Fibroblast of skin of left biceps (primary cell): ENCODE data around the gene EBPL.
"Not testable (repeated sequence)": the region's sequence is repeated elsewhere in the genome, so short reads cannot be mapped to it uniquely, and the experiment has no call there.

ENCODE experiments used
- DNase-seq, 2 experiments: peaks; one replicate each; pipeline ENCODE4 v3.0.0-alpha.2; 2013; ENCODE audit warnings: low read depth in 2 of 2

The EBPL gene

GRCh38 chr13:49635599-49636433, 55.5 kb downstream of the EBPL start:
- no peak for DNase-seq

DNA sequence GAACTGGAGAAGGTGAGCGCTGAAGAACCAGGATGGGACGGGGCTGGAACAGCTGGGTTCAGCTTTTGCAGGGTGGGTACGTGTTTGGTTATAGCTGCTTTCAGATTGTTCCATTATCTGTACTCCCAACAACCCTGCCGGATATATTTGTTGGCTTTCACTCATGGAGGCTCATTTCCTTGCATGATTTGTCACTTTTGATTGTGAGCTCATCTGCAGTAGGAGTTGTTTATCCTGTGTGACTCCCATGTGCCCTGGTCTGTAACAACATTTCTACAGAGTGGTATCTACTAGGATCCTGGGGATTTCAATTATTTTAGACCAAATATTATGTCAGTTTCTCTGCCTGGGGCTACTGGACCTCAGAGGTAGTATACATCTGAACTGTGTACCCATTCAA, 57.6 kb downstream of the EBPL start:
- DNase-seq, result no peak

DNA sequence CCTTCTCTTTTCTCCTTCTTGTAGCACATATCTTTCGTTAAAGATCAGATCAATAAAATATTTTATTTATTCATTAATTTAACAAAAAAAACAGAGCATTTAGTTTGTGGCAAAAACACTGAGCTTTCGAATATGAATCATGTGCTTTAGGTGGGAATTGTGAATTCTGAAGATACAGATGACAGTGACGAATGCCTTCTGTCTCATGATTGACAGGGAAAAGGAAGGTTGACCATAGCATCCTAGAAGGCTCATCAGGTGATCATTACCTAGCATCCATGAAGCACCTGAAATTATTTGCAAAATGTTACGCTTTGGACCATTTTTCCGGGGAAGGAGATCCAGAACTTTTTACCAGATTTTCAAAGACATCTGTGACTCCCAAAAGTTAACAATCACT, 59.1 kb downstream of the EBPL start:
- no peak for DNase-seq

DNA sequence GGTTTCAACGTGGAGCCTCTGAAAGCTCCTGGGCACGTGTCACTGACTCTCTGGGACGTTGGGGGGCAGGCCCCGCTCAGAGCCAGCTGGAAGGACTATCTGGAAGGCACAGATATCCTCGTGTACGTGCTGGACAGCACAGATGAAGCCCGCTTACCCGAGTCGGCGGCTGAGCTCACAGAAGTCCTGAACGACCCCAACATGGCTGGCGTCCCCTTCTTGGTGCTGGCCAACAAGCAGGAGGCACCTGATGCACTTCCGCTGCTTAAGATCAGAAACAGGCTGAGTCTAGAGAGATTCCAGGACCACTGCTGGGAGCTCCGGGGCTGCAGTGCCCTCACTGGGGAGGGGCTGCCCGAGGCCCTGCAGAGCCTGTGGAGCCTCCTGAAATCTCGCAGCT, 60.7 kb downstream of the EBPL start:
- DNase-seq, result no peak

DNA sequence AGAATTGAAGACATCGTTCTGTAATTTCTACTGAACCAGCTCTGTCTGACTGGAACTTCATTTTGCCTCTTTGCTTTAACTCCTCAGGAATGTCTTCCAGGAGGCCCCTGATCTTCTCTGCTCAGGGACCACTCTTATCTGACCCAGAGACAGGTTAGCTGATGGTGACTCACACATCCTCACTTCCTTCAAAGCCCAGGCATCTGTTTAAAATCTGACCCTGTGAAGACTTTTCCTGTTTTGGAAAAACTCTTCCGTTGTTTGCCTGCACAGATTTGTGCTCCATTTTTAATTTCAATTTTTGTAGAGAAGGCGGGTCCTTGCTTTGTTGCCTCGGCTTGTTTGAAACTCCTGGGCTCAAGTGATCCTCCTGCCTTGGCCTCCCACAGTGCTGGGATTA, 61.3 kb downstream of the EBPL start:
- no peak for DNase-seq

- DNase-seq, result no peak
Observed at GRCh38 chr13:49629196-49629938, 61.9 kb downstream of the EBPL start.

GRCh38 chr13:49627831-49628652, 63.2 kb downstream of the EBPL start, which contains the start of gene ARL11:
Gene ARL11, plus strand, starts transcription at chr13:49628507. Its CDS starts 1,941 bp downstream, at chr13:49630448.
- DNase-seq, result no peak

GRCh38 chr13:49625392-49626079, 65.8 kb downstream of the EBPL start:
- DNase-seq, result no peak

- DNase-seq, result no peak
Observed at GRCh38 chr13:49624229-49624628, 67.1 kb downstream of the EBPL start.

DNA sequence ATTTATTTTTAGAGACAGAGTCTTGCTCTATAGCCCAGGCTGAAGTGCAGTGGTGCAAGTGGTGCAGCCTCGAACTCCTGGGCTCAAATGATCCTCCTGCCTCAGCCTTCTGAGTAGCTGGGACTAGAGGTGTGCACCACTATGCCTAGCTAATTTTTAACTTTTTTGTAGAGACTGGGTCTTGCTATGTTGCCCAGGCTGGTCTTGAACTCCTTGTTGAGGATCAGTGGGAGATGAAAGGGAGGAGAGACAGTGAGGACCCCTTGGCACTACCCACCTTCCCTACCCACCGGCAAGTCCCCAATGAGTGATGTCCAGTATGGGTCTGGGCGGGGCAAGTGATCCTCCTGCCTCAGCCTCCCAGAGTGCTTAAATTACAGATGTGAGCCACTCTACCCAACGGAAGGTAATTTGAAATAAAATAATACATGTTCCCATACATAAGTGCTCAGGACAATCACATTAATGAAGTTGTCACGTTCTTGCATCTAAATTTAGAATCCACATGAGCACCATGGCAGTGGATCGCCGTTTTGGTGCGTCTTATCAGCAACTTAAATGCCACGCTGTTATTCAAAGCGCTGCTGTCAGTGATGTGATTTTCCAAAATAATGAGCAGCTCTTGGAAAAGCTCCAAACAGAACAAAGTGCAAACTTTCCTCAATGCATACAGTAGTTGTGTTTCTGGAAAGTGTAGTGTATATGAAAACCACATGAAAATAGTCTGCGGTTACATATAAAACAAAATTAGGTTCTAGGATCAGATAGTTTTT, 68.9 kb downstream of the EBPL start:
- no peak for DNase-seq

DNA sequence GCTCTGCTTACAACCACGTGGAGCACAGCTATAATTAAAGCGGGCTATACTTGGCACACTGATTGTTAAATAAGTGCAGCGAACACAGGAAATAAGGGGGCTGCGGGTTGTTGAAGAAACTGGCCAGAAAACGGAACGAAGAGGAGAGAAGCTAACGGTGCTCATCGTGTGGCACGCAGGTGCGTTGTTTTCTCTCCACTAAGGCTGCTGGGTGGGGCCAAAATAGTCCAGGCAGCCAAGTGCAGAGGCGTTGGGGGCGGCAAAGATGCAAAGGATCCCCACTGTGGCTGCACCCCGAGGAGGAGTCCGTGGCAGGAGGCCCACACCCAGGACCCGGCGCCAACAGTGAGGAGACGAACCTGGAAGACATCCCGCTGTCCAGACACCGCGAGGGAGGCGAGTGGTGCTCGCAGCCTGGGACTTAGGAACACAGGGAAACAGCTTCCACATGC, 71.1 kb downstream of the EBPL start:
- DNase-seq, result no peak

GRCh38 chr13:49616676-49617065, 74.6 kb downstream of the EBPL start:
- peak in 1 of 2 experiments; percentile 20 for DNase-seq

- no peak for DNase-seq
Observed at GRCh38 chr13:49615836-49616675, 75.2 kb downstream of the EBPL start.

- not testable (repeated sequence) for DNase-seq
Observed at GRCh38 chr13:49612042-49612441, 79.2 kb downstream of the EBPL start.
